Activated CD8-positive, alpha-beta memory T cell treated with anti-CD3 and anti-CD28 coated beads, Interleukin-2, amount 50 U/mL, for 1 hour (primary cell): ENCODE data around the gene KDM5A.

Experiments
- DNase-seq: peaks from one replicate; pipeline ENCODE4 v3.0.0-alpha.2; 2020; ENCODE audit errors: extremely low read depth

The KDM5A gene

GRCh38 chr12:272942-273341 lies 116.2 kb downstream of the KDM5A start:
- no peak for DNase-seq

- DNase-seq = no peak
Measured at GRCh38 chr12:271161-271560, 118.0 kb downstream of the KDM5A start.

DNA sequence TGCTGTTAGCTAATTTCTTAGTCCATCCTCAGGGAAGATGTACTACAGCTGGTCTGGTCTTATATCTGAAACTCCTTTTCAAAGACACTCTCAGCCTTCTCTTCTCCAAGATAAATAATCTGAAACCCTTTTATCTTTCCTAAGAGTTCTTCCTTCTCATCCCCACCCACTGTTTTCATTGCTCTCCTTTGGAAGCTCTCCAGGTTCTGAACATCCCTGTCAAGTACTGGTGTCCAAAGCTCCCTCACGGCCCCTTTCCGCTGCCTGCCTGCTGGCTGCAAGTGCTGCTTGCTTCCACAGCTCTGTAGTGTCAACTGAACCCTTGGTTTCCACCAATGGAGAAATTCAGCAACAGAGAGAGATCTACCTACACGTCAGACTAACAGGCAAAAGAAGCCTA lies 119.9 kb downstream of the KDM5A start:
- DNase-seq = no peak

- no peak for DNase-seq
Measured at GRCh38 chr12:268483-268840, 120.7 kb downstream of the KDM5A start.

- DNase-seq = no peak
Measured at GRCh38 chr12:267581-268482, 121.3 kb downstream of the KDM5A start.

GRCh38 chr12:265096-265495 lies 124.0 kb downstream of the KDM5A start:
- DNase-seq = no peak

DNA sequence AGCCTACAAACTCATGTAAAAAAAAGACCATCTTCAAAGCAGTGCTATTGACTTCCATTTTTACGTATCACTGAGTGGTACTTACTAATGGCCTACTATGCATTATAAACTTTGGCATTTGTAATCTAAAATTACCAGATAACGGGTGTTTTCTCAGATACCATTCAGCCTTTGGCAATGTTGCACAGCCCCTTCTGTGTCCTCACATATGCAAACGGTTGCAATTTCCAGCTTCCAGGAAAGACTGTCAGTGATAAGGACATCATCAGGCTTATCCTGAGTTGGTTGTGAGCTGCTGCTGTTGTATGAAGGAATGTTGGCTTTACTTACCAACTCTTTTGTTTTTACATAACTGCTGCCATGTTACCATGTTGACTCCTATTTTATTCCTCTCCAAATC lies 124.9 kb downstream of the KDM5A start:
- DNase-seq = no peak

- no peak for DNase-seq
Measured at GRCh38 chr12:263574-263973, 125.5 kb downstream of the KDM5A start.

GRCh38 chr12:262817-263216 lies 126.3 kb downstream of the KDM5A start, which contains the start of gene SLC6A13:
Gene SLC6A13 (minus strand): TSS chr12:262836. CDS start chr12:260052, 2,784 bp downstream.
- no peak for DNase-seq

DNA sequence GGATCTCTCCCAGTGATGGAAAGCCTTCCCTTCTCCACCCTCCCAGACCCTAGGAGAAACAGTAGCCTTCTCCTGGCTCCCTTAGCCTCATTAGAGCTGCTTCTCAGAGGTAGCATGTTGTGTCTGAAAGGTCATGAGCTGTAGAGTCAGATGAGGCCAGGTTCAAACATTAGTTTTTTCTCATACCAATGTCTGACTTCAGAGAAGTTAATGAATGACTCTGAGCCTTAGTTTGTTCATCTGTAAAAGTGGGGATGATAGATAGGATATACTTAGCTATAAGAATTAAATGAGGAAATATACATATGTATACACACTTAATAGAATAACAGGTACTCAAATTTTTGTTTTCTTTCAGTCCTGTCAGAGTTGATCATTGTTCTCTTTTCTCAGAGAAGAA lies 127.0 kb downstream of the KDM5A start:
- DNase-seq = no peak

DNA sequence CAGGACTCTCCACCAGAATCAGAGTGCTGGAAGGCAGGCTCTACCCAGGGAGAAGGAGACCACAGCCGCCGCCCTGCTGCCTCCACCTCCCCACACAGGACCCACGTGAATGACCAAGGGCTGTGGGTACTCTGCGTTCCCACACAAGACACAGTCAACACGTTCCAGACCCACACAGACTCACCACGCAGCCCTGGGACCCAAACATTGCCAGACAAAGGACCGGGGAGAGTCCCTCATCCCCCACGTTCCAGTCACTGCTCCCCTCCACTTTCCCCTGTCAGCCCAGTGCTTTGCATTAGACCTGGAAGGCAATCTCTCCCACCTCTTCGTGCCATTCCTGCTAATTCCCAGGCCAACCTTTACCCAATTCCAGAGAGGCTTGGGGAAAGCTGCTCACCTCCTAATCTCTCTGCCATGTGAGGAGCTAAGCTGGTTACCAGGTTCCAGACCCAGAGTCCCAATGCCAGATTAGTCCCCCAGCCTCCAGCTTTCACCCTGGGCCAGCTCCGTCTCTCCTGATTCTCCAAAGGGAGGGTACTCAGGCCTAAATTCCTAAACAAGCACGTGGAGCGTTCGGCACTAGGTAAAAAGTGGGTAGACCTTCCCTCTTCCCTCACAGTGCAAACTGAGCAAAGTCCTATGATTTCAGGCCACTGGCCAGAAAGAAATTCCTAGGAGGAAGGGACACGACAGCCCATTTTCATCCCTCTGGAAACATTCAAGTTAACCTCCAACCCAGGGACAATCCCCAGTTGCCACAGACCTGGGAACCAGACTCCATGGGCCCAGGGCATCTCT lies 131.4 kb downstream of the KDM5A start:
- no peak for DNase-seq

- no peak for DNase-seq
Measured at GRCh38 chr12:256958-257357, 132.2 kb downstream of the KDM5A start.

GRCh38 chr12:256225-256624 lies 132.9 kb downstream of the KDM5A start:
- no peak for DNase-seq

GRCh38 chr12:254912-255311 lies 134.2 kb downstream of the KDM5A start:
- DNase-seq = no peak

DNA sequence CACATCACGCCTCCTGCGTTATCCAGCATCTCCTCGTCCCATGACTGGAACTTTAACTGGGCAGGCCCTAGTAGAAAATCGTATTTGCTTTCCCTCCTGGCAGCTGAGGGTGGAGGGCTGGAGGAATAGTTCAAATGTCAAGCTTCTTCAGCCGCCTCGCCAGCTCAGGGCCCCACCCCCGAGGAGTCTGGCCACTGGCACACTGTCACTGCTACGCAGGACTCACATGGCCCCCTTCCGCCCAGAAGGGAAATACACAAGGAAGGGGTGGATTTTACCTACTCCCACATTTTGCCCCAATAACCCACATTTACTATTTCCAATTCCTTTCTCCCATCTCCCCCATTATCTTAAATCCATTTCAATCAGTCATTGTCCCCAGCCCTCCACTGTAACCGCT lies 135.1 kb downstream of the KDM5A start:
- DNase-seq = no peak

DNA sequence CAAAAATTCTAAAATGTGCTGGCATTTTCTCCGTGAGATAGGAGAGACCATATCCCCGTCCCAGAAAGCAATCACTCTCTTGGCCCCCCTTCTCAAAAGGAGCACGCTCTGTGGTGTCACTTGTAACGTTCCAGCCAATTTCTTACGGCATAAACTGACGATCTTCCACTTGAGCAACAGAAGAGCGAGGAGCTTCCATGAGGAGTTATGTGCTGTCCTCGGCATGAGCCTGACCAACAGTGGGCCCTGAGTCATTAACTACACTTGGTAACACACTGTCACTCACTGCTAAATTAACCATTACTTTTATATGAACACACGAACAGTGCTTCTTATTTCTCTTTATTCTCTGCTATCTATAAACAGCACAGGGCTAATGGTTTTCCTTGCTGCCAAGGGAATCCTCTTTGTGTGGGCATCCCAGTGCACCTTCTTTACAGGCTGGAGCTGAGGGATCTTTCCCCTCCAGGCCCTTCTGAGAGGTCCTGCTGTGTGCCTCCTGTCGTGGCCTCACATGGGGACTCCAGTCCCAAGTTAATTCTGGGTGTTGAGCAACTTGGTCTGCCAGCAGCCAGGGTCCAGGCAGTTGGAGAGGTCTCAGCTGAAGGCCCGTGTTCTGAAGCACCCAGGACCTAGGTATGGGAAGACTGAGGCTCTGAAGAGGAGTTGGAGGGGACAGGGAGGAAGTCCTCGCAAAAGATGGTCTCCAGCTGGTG lies 135.8 kb downstream of the KDM5A start:
- DNase-seq = no peak

- DNase-seq = no peak
Measured at GRCh38 chr12:252636-253035, 136.5 kb downstream of the KDM5A start.

GRCh38 chr12:247271-247670 lies 141.8 kb downstream of the KDM5A start:
- no peak for DNase-seq

- DNase-seq = no peak
Measured at GRCh38 chr12:243381-243780, 145.7 kb downstream of the KDM5A start.

- no peak for DNase-seq
Measured at GRCh38 chr12:242496-242895, 146.6 kb downstream of the KDM5A start.

GRCh38 chr12:241266-241665 lies 147.9 kb downstream of the KDM5A start:
- DNase-seq = no peak

- DNase-seq = no peak
Measured at GRCh38 chr12:240566-240965, 148.6 kb downstream of the KDM5A start.
